AG04450 (cell line): ENCODE results near the gene BLOC1S4. TPM values are rescaled to one million over a fixed set of nuclear protein-coding genes. Genes with fewer than 3 reads are reported as not detected.

Experiments
- CTCF ChIA-PET: fragments of 300-600, 350-600 bp; formaldehyde crosslinking; extraction: SDS; loops from one replicate; lab custom pipeline; 2022; ENCODE audit warnings: antibody characterized with exemption, inconsistent platforms; lab: Charles Lee
- POLR2A ChIA-PET: fragments of 350-600 bp; formaldehyde crosslinking; extraction: SDS; loops from one replicate; lab custom pipeline; 2021; ENCODE audit warnings: antibody characterized with exemption, inconsistent platforms; lab: Yijun Ruan, JAX
- DNase-seq: peaks from one replicate; pipeline ENCODE4 v3.0.0-alpha.2; 2011; ENCODE audit warnings: low read depth, low spot score
- H3K27ac ChIP-seq: one replicate; pipeline ENCODE4 v1.5.1; 2012; ENCODE audit warnings: low read depth, low read length, control low read depth
- H3K27me3 ChIP-seq: one replicate; pipeline ENCODE4 v1.6.0; 2012; ENCODE audit warnings: low read length; ENCODE audit not compliant: control insufficient read depth, insufficient read depth
- H3K4me3 ChIP-seq: 2 replicates; pipeline ENCODE4 v1.5.1; 2011; ENCODE audit warnings: mild to moderate bottlenecking, low read depth, low read length, control low read depth
- H3K9me3 ChIP-seq: 2 replicates; pipeline ENCODE4 v1.5.1; 2012; ENCODE audit warnings: low read length; ENCODE audit not compliant: control insufficient read depth, insufficient read depth
- CTCF ChIP-seq: IDR thresholded peaks from 2 replicates; pipeline ENCODE4 v1.5.1; 2011; ENCODE audit warnings: low read depth, low read length, control low read depth, inconsistent platforms
- polyA plus RNA-seq: library from polyadenylated mRNA; depleted of rRNA; stranded (reverse); fragments of >200 nt; gene quantifications from 2 replicates; pipeline ENCODE4 v1.2.3, GENCODE V29; 2011

BLOC1S4 gene
- polyA plus RNA-seq, 1 experiment: 14.5 TPM

GRCh38 chr4:6710282-6710681 lies 5.7 kb upstream of the BLOC1S4 start:
- DNase-seq: no peak
- ChIA-PET CTCF (interaction anchor here (0.8 to 1.2 kb wide), 2 partner anchors 10 to 163 kb away, joined by 3 read pairs; no protein-coding TSS in a partner anchor), POLR2A (interaction anchor here (0.7 to 1.7 kb wide), 4 partner anchors 19 to 70 kb away, joined by 3 to 10 read pairs (median 4); partner anchors contain the start of gene MRFAP1)
- H3K27me3 ChIP-seq: peaks cover 3% of the 10 kb centered on the region
- no peaks in the 10 kb centered on the region for H3K9me3 ChIP-seq
- peak overlapping the region; percentile 11 for H3K27ac ChIP-seq
- TF ChIP-seq CTCF: no peak
- H3K4me3 ChIP-seq: peak overlapping the region; percentile 92

DNA sequence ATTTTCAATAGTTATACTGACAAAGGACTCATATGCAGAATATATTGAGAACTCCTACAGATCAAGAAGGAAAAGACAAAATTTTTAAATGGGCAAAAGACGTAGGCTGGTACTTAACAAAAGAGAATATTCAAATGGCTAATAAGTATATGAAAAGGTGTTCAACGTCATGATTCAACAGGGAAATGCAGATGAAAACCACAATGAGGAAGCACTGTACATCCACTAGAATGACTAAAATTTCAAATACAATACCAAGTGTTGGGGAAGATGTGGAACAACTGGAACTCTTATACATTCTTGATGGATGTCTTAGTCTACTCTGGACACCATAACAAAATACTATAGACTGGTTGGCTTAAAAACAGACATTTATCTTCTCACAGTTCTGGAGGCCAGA lies 5.0 kb upstream of the BLOC1S4 start:
- H3K27ac ChIP-seq: no peak overlapping the region
- no peak for TF ChIP-seq CTCF
- no peak for DNase-seq
- H3K27me3 ChIP-seq: peaks cover 3% of the 10 kb centered on the region
- H3K9me3 ChIP-seq: no peaks in the 10 kb centered on the region
- POLR2A ChIA-PET: no interaction called here
- CTCF ChIA-PET: no interaction called here
- no peak overlapping the region for H3K4me3 ChIP-seq

GRCh38 chr4:6714954-6715353 lies 1.0 kb upstream of the BLOC1S4 start:
- no peak for DNase-seq
- no peak for TF ChIP-seq CTCF
- ChIA-PET POLR2A (no interaction called here), CTCF (interaction anchor here (0.7 to 1.9 kb wide), 3 partner anchors 73 to 328 kb away, joined by 3 to 7 read pairs (median 3); a partner anchor contains a TSS)
- no peak overlapping the region for H3K4me3 ChIP-seq
- H3K9me3 ChIP-seq: no peaks in the 10 kb centered on the region; the same call in 1 of the 2 replicates
- H3K27ac ChIP-seq: no peak overlapping the region
- H3K27me3 ChIP-seq: peaks cover 3% of the 10 kb centered on the region

- no peak overlapping the region for H3K27ac ChIP-seq
- DNase-seq: no peak
- CTCF ChIA-PET: interaction anchor here (1.0 to 7.7 kb wide), 3 partner anchors 158 to 327 kb away, joined by 3 to 197 read pairs (median 7); a partner anchor contains a TSS
These were observed 313 bp upstream of the BLOC1S4 start for GRCh38 chr4:6715704-6716017.

More at GRCh38 chr4:6715704-6716017, 313 bp upstream of the BLOC1S4 start:
- POLR2A ChIA-PET: no interaction called here
- Histone ChIP-seq H3K4me3 (peak overlapping the region; percentile 94), H3K9me3 (no peaks in the 10 kb centered on the region; the same call in 1 of the 2 replicates), H3K27me3 (peaks cover 3% of the 10 kb centered on the region)
- TF ChIP-seq CTCF: no peak
